Pulmonary artery endothelial cell (primary cell): ENCODE measurements around the gene PITPNM3. TPM values are rescaled to one million over a fixed set of nuclear protein-coding genes. Genes with fewer than 3 reads are reported as not detected.
A peak's percentile ranks its signal among the peaks of the same experiment; 100 is the strongest.
"Not testable (repeated sequence)": the region's sequence is repeated elsewhere in the genome, so short reads cannot be mapped to it uniquely, and the experiment has no call there.

ENCODE experiments used
- DNase-seq: peaks from one replicate; pipeline ENCODE4 v3.0.0-alpha.2; 2011; ENCODE audit warnings: low read depth, low spot score
- total RNA-seq: library from RNA; depleted of rRNA; stranded (reverse); fragments of >200 nt; gene quantifications from 2 replicates; pipeline ENCODE4 v1.2.3, GENCODE V29; 2014

Gene PITPNM3
- total RNA-seq, 1 donor from 2014 or later, result 1.6 TPM

DNA sequence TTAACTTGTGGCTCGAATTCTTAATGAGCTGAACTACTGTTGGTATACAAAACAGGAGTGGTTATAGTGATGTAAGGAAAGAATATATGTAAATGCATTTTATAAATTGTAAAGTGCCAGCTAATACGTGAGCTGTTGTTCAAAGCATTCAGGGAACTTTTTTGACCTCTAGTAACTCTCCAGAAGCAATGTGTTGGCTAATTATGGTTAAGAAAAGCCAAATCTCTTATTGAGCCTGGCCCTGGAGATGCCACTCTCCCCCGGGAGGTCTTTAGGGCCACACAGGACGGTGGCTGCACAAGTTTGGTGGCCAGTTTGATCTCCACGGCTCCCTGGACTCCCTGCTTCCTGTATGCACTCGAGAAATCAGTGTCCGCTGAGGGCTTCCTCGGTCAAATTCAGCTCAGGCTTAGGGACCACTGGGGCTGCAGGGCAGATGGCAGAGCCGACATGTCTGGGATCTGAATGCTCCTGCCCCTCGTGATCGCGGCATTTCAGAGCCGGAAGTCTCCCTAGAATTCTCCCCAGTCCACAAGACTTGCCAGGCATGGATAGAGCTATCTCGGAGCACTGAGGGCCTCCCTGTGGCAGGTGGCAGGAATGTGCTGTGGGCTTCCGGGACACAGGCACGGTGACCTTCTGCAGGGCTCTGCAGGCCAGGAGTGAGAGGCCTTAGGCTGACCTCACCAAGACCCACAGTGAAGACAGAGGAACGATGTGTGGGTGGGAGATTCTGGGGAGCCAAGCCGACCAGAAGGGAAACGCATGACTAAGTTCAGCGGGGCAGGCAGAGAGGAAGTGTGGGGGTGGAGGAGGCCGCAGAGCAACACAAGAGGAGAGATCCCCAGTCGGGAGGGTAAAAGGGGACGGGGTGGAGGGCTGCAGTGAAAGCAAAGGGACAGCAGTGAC, 18.6 kb upstream of the PITPNM3 start:
- DNase-seq, result peak; percentile 27

DNA sequence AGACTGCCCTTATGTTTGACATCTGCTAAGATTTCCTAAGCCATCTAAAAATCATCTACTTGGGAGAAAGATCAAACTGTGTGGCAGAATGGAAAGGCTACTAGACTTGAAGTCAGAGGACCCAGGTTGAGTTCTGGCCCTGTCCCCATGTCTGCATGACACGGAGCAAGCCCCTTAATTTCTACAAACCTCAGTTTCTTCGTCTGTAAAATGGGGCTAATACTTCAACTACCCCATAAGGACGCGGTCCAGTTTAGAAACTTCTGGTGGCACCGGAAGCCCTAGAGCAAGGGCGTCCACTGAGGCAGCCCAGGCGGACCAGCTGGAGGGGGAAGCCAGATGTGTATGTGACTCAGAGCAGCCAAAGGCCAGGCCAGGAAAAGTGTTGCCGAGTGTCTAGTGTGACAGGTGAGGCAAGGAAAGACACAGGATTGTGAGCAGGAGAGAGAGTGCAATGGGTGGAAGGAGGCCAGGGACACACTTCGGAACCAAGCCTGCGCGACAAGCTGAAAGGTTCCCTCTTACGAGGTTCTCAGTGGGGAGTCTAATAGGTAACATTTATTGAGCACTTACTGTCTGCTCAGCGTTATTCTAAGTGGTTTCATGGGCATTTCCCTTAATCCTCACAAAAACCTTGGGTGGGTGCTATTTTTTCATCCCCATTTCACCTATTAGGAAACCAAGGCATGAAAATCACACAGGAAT, 17.8 kb upstream of the PITPNM3 start:
- no peak for DNase-seq

- not testable (repeated sequence) for DNase-seq
Measured at GRCh38 chr17:6573495-6573894, 17.1 kb upstream of the PITPNM3 start.

GRCh38 chr17:6572972-6573370, 16.6 kb upstream of the PITPNM3 start:
- DNase-seq, result no peak

- no peak for DNase-seq
Measured at GRCh38 chr17:6571452-6571781, 15.1 kb upstream of the PITPNM3 start.

- DNase-seq, result no peak
Measured at GRCh38 chr17:6570731-6571451, 14.5 kb upstream of the PITPNM3 start.

DNA sequence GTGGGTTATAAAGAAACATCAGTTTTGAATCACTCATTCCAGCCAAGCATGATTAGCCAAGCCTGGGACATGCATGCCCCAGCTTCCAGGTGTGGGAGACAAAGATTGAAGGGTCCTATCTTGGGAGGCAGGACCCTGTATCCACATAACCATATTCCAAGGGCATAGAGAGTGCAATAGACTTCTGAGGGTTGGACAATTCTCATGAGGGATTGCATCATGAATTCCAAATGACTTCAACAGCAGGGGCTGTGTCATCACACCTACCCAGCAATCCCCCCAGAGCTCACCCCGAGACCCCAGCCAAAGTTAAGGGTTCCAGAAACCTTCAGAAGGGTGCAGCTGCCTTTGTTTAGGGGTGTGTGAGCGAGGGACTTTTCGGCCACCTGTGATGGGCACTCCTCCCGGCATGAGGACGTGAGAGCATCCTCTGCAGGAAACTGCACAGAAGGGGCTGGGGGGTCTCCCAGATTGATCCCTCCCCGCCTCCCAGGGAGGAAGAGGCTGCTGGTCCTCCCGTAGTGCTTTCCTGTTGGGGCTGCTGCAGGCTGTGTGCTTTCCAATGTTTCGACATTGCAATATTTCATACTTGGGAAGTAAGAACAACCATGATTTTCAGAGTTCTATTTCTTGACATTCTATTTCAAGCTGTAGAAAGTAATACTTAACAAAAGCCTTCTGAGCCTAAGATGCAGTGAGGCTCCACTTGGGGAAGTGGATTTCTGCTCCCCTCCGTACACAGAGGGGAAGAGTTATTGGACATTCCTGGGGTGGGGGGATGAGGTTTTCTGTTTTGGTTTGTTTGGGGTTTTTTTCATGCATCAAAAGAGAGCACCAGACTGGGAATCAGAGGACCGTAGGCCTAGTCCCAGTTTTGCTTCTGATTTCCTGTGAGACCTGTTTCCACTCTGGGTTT, 13.3 kb upstream of the PITPNM3 start:
- no peak for DNase-seq

DNA sequence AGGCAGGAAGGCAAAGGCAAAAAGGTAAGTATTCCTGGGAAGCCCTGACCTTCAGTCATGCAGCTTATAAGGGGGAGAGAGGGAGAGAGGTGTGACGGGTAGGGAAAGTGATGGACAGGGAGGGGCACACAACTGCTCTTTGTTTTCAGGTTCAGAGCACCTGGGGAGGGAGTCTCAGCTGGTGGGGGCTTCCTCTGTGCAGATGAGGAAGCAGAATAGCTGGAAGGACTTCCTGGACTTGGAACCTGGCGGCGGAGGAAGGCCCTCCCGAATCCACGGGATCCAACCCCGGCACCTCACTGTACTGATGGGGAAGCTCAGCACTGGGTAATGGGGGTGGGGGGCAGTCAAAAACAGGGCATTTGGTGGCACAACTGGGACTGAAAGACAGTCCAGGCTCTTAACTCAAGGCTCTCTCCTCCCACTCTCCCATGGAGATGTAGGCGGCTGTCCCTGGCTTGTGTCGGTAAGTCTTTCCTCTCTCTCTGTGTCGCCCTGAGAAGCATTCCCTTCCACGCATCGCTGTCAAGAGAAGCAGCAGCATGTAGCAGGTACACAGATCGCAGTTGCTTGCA, 11.9 kb upstream of the PITPNM3 start:
- DNase-seq, result no peak

GRCh38 chr17:6567528-6568183, 11.3 kb upstream of the PITPNM3 start:
- DNase-seq, result no peak

DNA sequence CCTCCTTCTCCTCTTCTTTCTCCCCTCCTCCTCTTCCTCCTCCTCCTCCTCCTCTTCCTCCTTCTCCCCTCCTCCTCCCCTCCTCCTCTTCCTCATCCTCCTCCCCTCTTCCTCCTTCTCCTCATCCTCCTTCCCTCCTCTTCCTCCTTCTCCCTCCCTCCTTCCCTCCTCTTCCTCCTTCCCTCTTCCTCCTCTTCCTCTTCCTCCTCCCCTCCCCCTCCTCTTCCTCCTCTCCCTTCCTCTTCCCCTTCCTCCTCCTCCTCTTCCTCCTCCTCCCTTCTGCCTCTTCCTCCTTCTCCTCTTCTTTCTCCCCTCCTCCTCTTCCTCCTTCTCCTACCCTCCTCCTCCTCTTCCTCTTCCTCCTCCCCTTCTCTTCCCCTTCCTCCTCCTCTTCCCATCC, 5.1 kb upstream of the PITPNM3 start:
- DNase-seq, result no peak

DNA sequence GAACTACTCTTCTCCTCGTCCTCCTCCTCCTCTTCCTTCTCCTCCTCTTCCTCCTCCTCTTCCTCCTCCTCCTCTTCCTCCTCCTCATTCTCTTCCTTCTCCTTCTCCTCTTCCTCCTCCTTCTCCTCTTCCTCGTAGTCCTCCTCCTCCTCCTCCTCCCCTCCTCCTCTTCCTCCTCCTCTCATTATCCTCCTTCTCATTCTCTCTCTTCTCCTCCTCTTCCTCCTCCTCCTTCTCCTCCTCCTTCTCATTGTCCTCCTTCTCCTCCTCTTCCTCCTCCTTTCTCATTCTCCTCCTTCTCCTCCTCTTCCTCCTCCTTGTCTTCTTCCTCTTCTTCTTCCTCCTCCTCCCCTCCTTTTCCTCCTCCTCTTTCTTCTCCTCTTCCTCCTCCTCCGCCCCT, 4.1 kb upstream of the PITPNM3 start:
- DNase-seq, result no peak

DNA sequence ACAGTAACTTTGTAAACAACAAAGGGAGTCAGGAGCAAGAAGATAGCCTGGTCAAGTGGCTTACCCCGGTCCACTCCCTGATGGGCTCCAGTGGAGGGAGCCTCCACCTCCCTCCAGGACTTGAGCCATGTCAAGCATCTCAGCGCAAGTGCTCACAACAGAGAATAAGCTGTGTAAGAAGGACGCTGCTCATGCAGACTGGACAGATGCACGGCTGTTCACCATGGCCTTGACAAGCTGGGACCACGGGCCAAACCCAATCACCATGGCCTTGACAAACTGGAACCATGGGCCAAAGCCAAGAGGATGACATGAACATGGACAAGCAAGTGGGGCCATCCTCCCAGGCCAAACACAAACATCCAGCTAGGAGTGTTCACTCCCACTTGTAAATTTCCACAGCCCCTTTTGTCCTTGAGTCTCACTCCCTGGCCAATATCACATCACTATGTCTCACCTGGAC, 3.4 kb upstream of the PITPNM3 start:
- DNase-seq, result no peak

DNA sequence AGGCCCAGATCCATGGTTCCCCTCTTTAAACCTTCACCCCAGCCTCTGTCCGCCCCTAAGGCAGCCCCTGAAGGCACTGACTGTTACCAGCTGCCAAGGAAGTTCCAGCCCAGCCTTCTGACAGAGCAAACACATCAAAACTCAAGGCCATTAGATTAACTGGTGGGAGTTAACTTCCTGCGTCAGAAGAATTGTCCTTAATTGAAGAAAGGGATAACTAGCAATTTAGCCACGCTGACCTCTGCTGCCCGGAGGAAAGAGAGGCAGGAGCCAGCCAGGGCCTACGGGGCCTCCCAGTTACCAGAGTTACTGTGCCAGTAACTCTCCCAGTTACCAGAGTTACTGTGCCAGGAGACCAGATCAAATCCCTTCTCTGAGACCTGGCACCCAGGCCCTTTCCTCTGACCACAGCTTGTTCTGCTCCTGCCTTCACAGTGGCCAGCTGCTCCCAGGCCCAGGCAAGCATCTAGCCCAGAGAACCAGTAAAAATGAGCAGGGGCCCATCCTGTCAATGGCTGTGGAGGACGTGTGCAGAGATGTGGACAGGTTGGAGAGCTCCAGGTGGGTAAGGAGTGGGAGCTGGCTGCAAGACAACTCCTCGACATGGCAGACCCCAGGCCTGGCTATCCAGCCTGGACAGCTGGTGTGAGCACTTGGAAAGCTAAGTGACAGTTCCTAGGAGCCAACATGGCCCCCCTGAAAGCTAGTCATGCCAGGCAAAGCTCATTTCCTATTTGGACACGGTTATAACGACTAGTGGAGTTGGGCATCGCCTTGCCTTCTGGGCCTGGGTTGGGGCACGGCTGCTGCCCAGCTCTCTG, 2.8 kb upstream of the PITPNM3 start:
- DNase-seq, result no peak

GRCh38 chr17:6558276-6558675, 1.9 kb upstream of the PITPNM3 start:
- DNase-seq, result no peak

- no peak for DNase-seq
Measured at GRCh38 chr17:6557040-6557438, 684 bp upstream of the PITPNM3 start.

- no peak for DNase-seq
Measured at GRCh38 chr17:6555331-6556120, 829 bp downstream of the PITPNM3 start.

DNA sequence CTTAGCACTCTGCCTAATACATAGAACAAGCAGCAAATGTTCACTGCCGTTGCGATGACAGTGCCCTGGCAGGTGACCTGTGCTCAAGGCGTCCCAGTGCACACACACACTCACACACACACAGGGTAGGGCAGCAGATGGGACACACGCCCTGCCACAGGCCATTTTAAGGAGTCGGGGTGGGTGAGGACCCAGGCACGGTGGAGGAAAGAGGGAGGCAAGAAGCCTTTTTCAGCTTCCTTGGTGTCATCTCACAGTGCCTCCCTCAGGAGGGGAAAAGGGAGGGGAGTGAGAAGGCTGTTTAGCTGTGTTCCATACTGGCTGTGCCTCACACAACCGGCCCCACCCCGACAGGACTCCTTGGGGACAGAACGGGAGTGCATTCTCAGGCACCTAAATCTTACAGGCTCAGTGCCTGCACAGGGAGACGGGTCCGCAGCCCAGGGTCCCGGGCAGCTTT, 1.5 kb downstream of the PITPNM3 start:
- no peak for DNase-seq

GRCh38 chr17:6554342-6554741, 2.0 kb downstream of the PITPNM3 start:
- no peak for DNase-seq
